Stimulated activated naive CD8-positive, alpha-beta T cell treated with anti-CD3 and anti-CD28 coated beads, Interleukin-15, Interleukin-2, amounts not matched to agents 100 U/mL and 50 U/mL, for 24 hours (primary cell): ENCODE data around the gene INPP5K.
"Not testable (repeated sequence)": the region's sequence is repeated elsewhere in the genome, so short reads cannot be mapped to it uniquely, and the experiment has no call there.

Source experiments
- ATAC-seq: fragments of 150-1000 bp; cut with Tn5 transposase; one replicate; pipeline ENCODE4 v1.10.0; 2021
- DNase-seq: peaks from one replicate; pipeline ENCODE4 v3.0.0; 2021

INPP5K gene

GRCh38 chr17:1546292-1546922, 30.0 kb upstream of the INPP5K start:
- no peak for DNase-seq

GRCh38 chr17:1545618-1546017, 29.2 kb upstream of the INPP5K start:
- no peak for DNase-seq
- ATAC-seq = no peak

More at GRCh38 chr17:1546292-1546922, 30.0 kb upstream of the INPP5K start:
- no peak for ATAC-seq

GRCh38 chr17:1542316-1542715, 25.9 kb upstream of the INPP5K start:
- ATAC-seq (no peak), DNase-seq (no peak)

GRCh38 chr17:1541367-1541904, 25.0 kb upstream of the INPP5K start:
- DNase-seq (no peak), ATAC-seq (peak; percentile 19)

- ATAC-seq (no peak), DNase-seq (no peak)
These were observed 23.4 kb upstream of the INPP5K start for GRCh38 chr17:1539811-1540210.

- ATAC-seq (no peak), DNase-seq (no peak)
These were observed 19.3 kb upstream of the INPP5K start for GRCh38 chr17:1535737-1536136.

- DNase-seq (no peak), ATAC-seq (no peak)
These were observed 17.4 kb upstream of the INPP5K start for GRCh38 chr17:1533661-1534325.

GRCh38 chr17:1532836-1533602, 16.6 kb upstream of the INPP5K start:
- DNase-seq = peak; percentile 38
- peak; percentile 57 for ATAC-seq

GRCh38 chr17:1529863-1530262, 13.5 kb upstream of the INPP5K start:
- DNase-seq (no peak), ATAC-seq (no peak)

GRCh38 chr17:1526876-1527275, 10.5 kb upstream of the INPP5K start:
- not testable (repeated sequence) for ATAC-seq, DNase-seq

- no peak for DNase-seq
- no peak for ATAC-seq
These were observed 6.2 kb upstream of the INPP5K start for GRCh38 chr17:1522626-1523025.

GRCh38 chr17:1521086-1521640, 4.8 kb upstream of the INPP5K start:
- DNase-seq (no peak), ATAC-seq (no peak)

GRCh38 chr17:1519678-1520077, 3.3 kb upstream of the INPP5K start:
- ATAC-seq = no peak
- DNase-seq = no peak

- no peak for DNase-seq
- ATAC-seq = no peak
These were observed 2.0 kb upstream of the INPP5K start for GRCh38 chr17:1518410-1518809.

- ATAC-seq = no peak
- peak; percentile 46 for DNase-seq
These were observed 598 bp downstream of the INPP5K start for GRCh38 chr17:1515640-1516387.

- DNase-seq (no peak), ATAC-seq (no peak)
These were observed 4.1 kb downstream of the INPP5K start for GRCh38 chr17:1512351-1512750.

- DNase-seq = no peak
- no peak for ATAC-seq
These were observed 4.6 kb downstream of the INPP5K start for GRCh38 chr17:1511756-1512321.

- no peak for DNase-seq
- ATAC-seq = no peak
These were observed 5.1 kb downstream of the INPP5K start for GRCh38 chr17:1511290-1511689.

- ATAC-seq (no peak), DNase-seq (no peak)
These were observed 7.0 kb downstream of the INPP5K start for GRCh38 chr17:1509290-1509881.

- DNase-seq, ATAC-seq: not testable (repeated sequence)
These were observed 7.7 kb downstream of the INPP5K start for GRCh38 chr17:1508709-1509108.

- no peak for DNase-seq
- no peak for ATAC-seq
These were observed 9.7 kb downstream of the INPP5K start for GRCh38 chr17:1506649-1507267.
